HG03196 (cell line): ENCODE results near the gene TTLL4.
"Not testable (repeated sequence)": the region's sequence is repeated elsewhere in the genome, so short reads cannot be mapped to it uniquely, and the experiment has no call there.

Source experiments
- ATAC-seq: cut with Tn5 transposase; IDR thresholded peaks from one replicate; pipeline ENCODE4 v1.9.1; 2021; ENCODE audit not compliant: unreplicated experiment

TTLL4 gene

DNA sequence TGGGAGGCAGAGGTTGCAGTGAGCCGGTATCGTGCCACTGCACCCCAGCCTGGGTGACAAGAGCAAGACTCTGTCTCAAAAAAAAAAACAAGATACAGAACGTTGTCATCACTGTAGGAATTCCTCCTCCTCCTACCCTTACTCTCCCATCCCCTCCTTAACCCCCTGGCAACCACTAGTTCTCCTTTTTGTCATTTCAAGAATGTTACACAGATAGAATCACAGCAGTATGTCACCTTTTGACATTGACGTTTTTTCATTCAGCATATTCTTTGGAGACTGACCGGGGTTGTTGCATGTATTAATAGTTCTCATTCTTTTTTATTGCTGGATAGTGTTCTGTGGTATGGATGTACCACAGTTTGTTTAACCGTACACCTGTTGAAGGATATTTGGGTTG is 32.4 kb downstream of the TTLL4 start:
- no peak for ATAC-seq

DNA sequence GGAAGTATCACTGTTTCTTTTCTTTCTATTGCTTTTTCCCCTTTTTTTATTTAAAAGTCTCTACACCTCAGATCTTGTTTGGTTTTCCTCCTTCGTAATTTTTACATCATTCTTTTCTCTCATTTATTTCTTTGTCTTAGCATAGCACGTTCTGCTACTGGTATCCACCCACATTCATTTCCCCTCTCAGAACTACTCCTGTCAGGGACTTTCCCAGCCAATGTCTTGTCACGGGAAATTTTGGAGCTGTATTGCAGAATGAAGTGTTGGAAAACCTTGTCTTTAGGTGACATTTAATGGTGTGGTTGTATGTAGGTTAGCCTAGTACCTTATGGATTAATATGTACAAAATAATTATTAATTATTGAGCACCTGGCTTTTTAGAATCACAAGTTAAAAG is 34.0 kb downstream of the TTLL4 start:
- ATAC-seq = no peak

DNA sequence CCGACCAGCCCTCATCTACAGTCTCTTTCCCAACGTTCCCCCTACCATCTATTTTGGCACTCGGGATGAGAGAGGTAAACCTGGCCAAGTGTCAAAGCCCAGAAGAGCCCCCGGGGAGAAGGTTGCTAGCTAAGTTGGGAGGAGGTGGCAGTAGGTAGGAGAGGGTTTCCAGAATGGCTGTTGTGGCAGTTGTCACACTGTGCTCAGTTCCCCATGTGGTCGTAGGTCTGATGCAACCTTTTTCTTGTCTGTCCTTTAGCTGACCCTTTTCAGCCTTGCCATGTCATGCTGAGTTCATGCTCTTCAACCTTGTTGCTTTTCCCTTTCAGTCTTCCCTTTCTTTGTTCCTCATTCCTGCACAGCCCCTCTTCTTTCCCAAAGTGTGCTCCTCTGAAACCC is 34.5 kb downstream of the TTLL4 start:
- ATAC-seq = no peak

DNA sequence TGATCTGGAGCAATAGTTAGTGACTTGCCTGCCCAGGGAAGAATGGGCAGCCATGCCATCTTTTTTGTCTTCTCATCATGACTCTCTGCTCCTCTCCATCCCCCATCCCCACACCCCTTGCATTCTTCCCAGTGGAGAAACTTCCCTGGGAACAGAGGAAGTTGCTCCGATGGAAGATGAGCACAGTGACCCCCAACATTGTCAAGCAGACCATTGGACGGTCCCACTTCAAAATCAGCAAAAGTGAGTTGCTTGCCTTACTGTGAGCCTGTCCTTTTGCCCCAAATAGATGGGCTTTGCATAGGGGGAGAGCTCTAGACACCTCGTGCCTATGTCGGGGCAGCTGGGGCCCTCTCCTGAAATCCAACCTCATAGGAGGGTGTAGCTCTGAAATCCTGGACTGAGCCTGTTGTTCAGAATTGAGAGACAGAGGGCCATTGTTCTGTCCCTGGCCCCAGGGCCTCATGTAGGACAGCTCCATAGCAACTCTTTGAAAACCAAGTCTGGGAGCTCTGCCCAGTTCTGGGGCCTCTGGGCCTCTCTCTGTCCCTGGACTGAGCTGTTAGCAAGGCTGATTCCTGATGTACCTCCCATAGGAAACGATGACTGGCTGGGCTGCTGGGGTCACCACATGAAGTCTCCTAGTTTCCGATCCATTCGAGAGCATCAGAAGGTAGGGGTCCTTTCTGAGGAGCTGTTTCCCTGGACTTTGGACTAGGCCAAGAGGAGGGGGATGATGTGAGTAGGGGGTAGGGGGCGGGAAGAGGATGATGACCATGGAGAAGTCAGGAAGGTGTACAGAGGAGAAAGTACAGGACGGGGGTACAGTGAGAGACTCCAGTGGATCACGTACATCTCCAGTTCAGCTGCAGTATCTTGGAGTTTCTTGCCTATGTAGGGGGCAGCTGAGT is 35.2 kb downstream of the TTLL4 start:
- no peak for ATAC-seq

DNA sequence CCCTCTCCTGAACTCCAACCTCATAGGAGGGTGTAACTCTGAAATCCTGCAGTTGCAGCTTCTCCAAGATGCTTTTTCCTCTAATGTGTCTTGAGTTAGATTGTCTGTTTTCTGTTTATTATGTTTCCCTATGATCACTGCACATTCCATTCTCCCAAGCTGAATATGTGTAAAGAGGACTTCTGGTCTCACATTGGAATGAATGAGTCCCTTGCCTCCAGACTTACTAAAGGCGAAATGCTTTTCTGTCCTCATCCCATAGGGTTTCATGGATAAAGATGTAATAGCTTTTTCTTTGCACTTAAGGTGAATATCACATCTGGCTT is 35.8 kb downstream of the TTLL4 start:
- no peak for ATAC-seq

DNA sequence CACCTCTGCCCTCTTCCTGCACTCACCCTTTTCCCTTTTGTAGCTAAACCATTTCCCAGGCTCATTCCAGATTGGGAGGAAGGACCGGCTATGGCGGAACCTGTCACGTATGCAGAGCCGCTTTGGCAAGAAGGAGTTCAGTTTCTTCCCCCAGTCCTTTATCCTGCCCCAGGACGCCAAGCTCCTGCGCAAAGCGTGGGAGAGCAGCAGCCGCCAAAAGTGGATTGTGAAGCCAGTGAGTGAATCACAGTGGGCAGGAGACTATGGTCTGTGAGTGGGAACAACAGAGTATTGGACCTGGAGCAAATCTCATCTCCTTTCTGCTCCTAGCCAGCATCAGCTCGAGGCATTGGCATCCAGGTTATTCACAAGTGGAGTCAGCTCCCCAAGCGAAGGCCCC is 36.3 kb downstream of the TTLL4 start:
- no peak for ATAC-seq

DNA sequence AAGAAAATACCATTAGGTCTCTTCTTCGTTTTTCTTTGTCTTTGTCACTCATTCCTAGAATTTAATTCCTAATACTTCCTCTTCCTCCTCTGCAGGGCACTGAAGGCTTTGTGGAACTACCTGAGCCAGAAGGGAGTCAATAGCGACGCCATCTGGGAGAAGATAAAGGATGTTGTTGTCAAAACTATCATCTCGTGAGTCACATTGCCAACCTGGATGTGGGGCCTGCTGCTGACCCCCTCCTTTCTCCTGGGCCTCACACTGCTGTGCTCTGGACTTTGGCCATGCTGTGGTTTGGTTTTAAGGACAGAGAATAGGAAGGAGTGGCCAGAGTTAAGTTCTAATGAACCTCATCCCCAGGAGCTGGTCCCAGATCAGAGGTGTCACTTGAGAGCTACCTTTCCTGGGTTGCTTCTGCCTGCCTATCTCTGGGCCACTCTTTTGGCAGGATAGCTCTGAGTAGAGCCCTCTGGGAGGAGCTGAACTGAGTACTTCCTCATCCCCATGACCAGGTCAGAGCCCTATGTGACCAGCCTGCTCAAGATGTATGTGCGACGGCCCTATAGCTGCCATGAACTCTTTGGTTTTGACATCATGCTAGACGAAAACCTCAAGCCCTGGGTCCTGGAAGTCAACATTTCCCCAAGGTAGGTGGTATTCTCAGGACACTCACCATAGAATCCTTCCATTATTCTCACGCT is 38.3 kb downstream of the TTLL4 start:
- ATAC-seq = no peak

DNA sequence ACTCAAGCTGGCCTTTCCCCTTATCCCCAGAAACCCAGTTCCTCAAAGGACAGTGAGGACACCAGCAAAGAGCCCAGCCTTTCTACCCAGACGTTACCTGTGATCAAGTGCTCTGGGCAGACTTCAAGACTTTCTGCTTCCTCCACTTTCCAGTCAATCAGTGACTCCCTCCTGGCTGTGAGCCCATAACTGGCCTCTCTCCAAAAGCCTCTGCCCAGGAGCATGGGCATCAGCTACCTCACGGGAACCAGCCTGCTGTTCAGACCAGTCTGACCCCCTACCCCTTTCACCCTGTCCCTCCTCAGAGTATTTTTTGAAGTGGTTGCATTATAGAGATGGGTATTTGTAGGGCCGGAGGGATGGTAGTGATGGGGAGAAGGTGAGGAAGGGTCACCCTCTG is 43.6 kb downstream of the TTLL4 start:
- no peak for ATAC-seq

DNA sequence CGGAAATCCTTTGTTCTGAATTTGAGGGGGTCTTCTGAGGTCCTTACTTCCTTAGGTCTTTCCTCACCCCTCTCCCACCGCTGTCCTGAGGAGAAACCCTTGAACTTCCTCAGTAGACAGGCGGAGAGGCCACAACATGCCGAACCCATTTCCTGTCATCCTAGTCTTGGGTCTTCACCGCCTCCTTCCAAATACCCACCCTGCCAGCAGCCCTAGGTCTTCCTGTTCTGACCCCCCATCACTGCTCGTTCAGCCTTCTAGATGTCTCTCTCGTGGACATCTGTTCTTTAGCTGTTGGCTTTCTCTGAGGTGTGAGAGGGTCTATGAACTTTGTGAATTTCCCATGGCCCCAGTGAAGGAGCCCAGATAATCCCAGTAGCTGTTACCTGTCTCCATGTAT is 44.1 kb downstream of the TTLL4 start:
- ATAC-seq = no peak

DNA sequence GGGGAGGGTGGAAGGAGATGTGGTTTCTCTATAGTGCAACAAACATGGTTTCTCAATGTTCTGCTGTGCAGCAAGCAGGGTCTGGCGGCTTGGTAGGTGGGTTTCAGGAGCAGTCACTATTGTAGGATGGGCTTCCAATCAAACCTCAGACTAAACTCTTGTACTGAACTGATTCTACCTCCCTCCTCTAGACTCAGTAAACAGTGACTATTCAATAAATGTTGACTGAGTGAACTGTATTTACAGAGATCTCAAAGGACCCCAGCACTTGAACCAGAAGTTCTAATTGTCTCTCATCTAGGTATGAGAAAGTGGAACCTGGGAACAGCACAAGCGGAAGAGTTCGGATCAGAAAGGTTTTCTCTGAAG is 44.5 kb downstream of the TTLL4 start:
- ATAC-seq = no peak

DNA sequence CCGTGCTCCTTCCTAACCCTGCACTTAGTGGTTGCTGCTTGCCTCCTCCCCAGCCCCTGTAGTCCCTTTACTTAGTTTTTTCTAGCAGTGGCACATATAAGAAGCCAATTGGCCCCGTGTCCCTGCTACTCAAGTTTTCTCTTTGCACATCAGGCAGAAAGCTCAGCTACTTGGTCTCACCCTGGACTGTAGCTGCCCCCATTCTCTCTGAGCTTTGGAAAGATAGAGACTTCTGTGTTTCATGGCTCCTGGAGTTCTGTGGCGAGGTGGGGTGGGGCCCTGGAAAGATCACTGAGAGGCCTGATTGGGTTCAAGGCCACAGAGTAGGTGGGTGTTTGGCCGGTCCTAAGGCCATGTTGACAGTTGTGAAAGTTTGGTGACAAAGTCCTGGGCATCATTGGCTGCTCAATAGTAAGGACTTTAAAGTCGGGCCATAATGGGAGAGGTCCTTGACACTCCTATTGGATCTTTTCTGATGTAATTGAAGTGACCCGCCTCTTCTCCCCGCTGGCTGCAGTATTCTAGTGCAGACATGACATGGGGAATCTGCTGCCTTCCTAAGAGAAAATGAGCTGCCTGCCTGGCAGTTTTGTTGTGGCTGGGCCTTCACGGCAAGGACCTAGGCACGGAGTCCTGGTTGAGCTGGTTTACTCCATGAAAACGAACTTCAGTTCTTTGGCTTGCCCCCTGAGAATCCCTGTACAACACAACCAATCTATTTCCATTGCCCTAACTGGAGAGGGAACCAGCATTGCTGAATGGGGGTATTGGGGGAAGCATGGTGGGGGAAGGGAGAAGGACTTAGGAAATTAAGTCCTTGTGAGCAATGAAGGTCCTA is 45.2 kb downstream of the TTLL4 start:
- ATAC-seq = no peak

DNA sequence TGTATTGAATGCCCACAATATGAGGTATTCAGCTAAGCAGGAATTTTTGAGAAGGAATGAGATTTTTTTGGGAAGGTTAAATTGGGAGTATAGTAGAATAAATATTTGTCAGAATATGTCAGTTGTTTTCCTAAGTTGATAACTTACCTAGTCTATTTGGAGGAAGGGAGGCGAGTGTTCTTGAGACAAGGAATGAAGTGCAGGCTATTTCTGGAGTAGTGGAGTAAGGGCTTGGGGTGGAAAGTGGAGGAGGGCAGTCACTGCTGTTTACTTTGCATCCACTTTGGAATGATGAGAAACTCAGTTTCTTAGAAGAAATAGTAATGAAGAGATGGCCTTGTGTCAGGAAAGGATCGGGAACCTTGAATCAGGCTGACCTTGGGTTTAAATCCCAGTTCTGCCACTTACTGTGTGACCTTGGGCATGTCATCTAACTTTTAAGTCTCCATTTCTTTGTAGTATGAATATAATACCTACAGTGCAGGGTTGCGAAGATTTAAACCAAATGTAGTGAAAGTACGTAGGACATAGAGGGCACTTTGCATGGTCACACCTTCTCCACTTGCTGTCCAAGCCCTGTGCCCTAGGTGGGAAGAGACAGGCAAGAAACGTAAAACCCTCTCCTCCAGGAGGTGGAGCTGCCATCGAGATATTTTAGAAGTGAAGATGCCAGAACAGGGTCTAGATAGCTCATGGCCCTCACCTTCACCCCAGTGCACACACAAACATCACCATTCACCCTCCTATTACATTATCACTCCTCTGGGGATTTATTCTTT is 46.2 kb downstream of the TTLL4 start:
- ATAC-seq = no peak

DNA sequence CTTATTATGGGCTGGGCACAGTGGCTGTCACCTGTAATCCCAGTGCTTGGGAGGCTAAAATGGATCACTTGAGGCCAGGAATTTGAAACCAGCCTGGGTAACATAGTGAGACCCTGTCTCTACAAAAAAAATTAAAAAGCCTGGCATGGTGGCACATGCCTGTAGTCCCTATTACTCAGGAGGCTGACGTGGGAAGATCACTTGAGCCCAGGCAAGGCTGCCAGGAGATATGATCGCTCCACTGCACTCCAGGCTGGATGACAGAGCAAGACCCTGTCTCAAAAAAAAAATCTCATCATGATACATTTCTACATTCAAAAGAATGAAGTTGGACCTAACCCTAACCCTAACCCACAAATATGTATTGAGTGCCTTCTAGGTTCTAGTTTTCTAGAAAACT is 51.2 kb downstream of the TTLL4 start:
- ATAC-seq = no peak

DNA sequence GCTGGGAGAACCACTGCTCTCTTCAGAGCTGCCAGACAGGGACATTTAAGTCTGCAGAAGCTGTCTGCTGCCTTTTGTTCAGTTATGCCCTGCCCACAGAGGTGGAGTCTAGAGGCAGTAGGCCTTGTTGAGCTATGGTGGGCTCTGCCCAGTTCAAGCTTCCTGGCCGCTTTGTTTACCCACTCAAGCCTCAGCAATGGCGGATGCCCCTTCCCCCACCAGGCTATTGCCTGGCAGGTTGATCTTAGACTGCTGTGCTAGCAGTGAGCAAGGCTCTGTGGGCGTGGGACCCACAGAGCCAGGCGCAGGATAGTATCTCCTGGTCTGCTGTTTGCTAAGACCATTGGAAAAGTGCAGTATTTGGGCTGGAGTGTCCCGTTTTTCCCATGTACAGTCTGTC is 62.1 kb downstream of the TTLL4 start:
- ATAC-seq = not testable (repeated sequence)

DNA sequence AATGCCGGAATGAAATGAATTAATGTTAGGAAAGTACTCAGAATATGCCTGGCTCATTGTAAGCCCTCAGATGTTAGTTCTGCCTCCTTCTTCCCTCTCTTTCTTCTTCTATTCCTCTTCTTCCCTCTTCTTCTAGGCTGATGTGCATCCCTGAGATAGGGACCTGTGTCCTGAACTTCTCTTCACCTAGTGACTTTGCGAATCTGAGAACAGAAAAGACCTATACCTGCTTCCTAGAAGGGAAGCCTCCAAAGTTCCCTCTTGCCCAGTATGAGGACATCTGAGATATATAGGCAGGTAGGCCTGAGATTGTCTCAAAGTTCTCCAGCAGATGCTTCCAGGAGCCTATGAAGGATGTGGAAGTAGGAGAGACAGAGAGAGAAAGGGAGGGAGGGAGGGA is 63.2 kb downstream of the TTLL4 start:
- no peak for ATAC-seq

DNA sequence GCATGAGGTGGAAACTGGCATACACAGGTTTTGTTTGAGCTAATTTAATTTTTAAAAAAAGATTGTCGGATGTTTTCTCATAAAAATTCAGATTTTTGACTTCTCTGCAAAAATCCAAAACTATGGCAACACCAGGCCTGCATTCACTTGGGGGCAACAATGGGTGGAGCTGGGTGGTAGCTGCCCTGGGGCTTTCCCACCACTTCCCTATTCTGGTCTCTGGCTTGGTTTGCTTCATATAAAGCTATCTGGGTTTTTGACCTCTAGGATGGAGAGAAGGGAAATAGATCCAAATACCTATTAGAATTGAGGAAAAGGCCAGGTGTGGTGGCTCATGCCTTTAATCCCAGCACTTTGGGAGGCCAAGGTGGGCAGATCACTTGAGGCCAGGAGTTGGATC is 65.9 kb downstream of the TTLL4 start:
- ATAC-seq = no peak

DNA sequence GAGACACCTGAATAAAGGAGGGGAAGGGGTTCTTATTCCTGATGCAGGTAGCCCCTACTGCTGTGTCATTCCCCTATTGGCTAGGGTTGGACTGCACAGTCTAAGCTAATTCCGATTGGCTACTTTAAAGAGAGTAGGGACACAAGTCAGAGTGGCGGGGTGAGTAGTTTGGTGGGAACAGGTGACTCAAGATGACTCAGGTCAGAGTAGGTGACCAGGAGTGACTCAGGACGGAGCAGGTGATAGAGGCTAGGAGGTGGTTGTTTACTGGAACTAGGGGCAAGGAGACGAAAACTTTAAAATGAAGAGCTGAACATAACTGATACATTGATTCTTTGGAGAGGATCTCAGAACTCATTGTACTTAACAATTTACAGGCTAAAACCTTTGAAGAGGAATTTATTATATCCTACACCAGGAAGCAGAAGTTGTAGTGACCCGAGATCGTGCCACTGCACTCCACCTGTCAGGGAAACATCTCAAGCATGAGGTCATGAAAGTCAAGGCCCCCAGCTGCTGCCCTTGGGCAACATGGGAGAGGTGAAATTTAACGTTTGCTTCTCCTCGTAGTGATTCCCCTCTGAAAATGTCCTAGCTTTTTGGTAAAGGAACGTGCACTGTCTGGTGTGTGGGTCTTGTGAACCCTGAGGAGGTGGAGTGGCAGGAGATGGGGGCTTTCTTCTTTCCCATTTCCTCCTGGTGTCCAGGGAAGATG is 66.8 kb downstream of the TTLL4 start:
- no peak for ATAC-seq

DNA sequence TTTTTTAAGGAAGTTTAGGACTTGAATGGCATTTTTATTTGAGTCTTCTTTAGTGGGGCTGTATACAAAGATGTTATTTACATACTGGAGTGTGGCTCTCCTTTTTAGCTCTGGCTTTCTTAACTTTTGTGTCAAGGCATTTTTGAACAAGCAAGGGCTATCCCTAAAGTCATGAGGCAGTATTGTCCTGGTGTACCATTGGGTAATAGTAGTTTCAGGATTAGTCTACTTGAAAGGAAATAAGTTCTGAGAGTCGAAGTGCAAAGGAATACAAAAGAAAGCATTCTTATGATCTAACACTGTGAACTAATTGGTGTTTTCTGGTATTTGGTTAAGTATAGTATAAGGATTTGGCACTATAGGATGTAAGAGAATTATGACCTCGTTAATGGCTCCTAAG is 69.4 kb downstream of the TTLL4 start:
- ATAC-seq = no peak

DNA sequence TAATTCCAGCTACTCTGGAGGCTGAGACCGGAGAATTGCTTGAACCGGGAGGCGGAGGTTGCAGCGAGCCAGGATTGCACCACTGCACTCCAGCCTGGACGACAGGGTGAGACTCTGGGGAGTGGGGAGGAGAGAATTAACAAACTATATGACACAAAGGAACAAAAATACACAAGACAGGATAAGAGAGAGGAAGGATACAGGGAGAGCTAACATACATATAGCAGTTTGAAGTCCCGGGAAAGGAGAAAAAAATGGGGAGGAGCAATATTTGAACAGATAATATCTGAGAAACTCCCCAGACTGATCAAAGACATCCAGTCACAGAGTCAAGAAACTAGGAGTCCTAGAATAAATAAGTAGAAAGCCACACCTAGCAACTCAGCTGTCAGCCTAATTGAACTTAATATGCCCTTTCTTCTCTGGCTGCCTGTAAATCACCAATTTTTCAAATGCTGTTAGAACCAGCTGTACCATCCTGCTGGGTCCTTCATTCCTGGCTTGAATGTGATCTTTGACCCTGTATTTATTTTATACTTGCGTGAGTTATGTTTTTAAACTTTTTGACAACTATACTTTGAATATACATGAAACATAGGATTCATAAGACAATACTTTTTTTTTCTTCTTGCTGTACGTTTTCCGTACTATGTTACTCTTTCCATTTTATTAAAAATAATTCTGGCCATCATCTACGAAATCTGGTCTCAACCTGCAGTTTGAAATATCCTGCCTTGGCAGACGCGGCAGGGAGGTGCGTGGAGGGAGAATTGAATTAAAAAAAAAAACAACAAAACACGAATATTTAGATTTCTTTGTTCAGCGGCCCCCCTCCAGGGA is 70.4 kb downstream of the TTLL4 start:
- no peak for ATAC-seq
